Measurements from ENCODE around the gene MBOAT1. TPM values are rescaled to one million over a fixed set of nuclear protein-coding genes. Genes with fewer than 3 reads are reported as not detected.

The MBOAT1 gene
- total and polyA plus RNA-seq, 2 of the 13 experiments (the other 11 are each of a cell fraction or from before 2014, with no cell fraction given) = not detected

- no peak for TF ChIP-seq CERS6 (CRISPR knock-in tag; IDR thresholded peaks at IDR 0.05)
- no peak for TF ChIP-seq SOX13 (IDR thresholded peaks at IDR 0.05)
- no peak for TF ChIP-seq SOX13 (CRISPR knock-in tag; conservative IDR thresholded peaks at IDR 0.05 in 1 of 2, IDR thresholded peaks at IDR 0.05 in 1 of 2)
- TF ChIP-seq ZNF160 (CRISPR knock-in tag; IDR thresholded peaks at IDR 0.05) = no peak
- no peak for TF ChIP-seq ZFAT (CRISPR knock-in tag; conservative IDR thresholded peaks at IDR 0.05)
- no peak for TF ChIP-seq BCL6 (CRISPR knock-in tag; IDR thresholded peaks at IDR 0.05)
- TF ChIP-seq ZNF572 (CRISPR knock-in tag; IDR thresholded peaks at IDR 0.05) = no peak
- no peak for TF ChIP-seq ZFP36 (IDR thresholded peaks at IDR 0.05; ENCODE audit: borderline replicate concordance, low read depth, low read length, partially characterized antibody)
These were observed 17.6 kb upstream of the MBOAT1 start (continued) for GRCh38 chr6:20229881-20230280.

GRCh38 chr6:20227350-20227749 is 15.1 kb upstream of the MBOAT1 start:
- Histone ChIP-seq H3K9me3 (ENCODE audit: low read length) (no peaks in the 10 kb centered on the region), H3K4me2 (ENCODE audit: low read depth, low read length) (no peak overlapping the region), H3K27me3 (ENCODE audit: control insufficient read depth in 1 of 2, insufficient read depth in 2 of 2, low read length in 2 of 2) (no peaks in the 10 kb centered on the region), H2AFZ (ENCODE audit: low read length) (no peak overlapping the region), H3K4me1 (ENCODE audit: insufficient read depth, low read length) (no peaks in the 10 kb centered on the region), H3K9ac (ENCODE audit: insufficient read depth, low read depth, low read length) (no peak overlapping the region), H3K4me3 (replicated peaks in 1 of 3; ENCODE audit: insufficient read depth in 1 of 3, low read depth in 2 of 3, low read length in 3 of 3) (no peak overlapping the region), H3K27ac (ENCODE audit: extremely low read length, insufficient read depth, low read length) (no peak overlapping the region), H3K36me3 (replicated peaks in 1 of 2; ENCODE audit: control insufficient read depth in 1 of 2, insufficient read depth in 2 of 2, low read length in 2 of 2) (no peaks in the 10 kb centered on the region), H4K20me1 (ENCODE audit: insufficient read depth, low read length) (no peaks in the 10 kb centered on the region), H3K79me2 (ENCODE audit: insufficient read depth, low read length) (no peaks in the 10 kb centered on the region)
- DNase-seq (ENCODE audit: low spot score) (no peak), FAIRE-seq (no peak), ATAC-seq (no peak)
- POLR2A ChIA-PET = no interaction called here
- in situ Hi-C loops (cut with HindIII; ENCODE audit: extremely low pct_ligation_motif_present, low pct_unique_long_range_greater_than_20kb) (no loop called here), intact Hi-C loops (cut with micrococcal nuclease; ENCODE audit: unreplicated experiment) (no loop called here)
- BruUV-seq (replicated peaks) = no TSS peak
- CTCF ChIA-PET (ENCODE audit: low intra/inter-chr PET ratio, low total read pairs) = no interaction called here
- WGBS (ENCODE audit: low lambda C conversion rate) = 14% methylated on average over 2 of the region's 2 CpGs
- TF ChIP-seq MAFG (CRISPR knock-in tag; IDR thresholded peaks at IDR 0.05) (no peak), ZNF737 (CRISPR knock-in tag; IDR thresholded peaks at IDR 0.05; ENCODE audit: borderline replicate concordance) (no peak), ETV6 (CRISPR knock-in tag; conservative IDR thresholded peaks at IDR 0.05) (no peak), ZNF678 (CRISPR knock-in tag; IDR thresholded peaks at IDR 0.05) (no peak), POLR2G (IDR thresholded peaks at IDR 0.05; ENCODE audit: low read depth, low read length) (no peak), ZBTB49 (CRISPR knock-in tag; IDR thresholded peaks at IDR 0.05; ENCODE audit: borderline replicate concordance) (no peak), NFKBIZ (CRISPR knock-in tag; IDR thresholded peaks at IDR 0.05) (no peak), DDIT3 (CRISPR knock-in tag; IDR thresholded peaks at IDR 0.05) (no peak), SNRNP70 (IDR thresholded peaks at IDR 0.05; ENCODE audit: low read depth, low read length) (no peak), ZNF713 (CRISPR knock-in tag; IDR thresholded peaks at IDR 0.05) (no peak), SAP130 (CRISPR knock-in tag; IDR thresholded peaks at IDR 0.05; ENCODE audit: low read depth) (no peak), SOX5 (CRISPR knock-in tag; IDR thresholded peaks at IDR 0.05; ENCODE audit: borderline replicate concordance) (no peak), MNT (IDR thresholded peaks at IDR 0.05) (no peak), SMAD9 (CRISPR knock-in tag; IDR thresholded peaks at IDR 0.05) (no peak)

Measured in HepG2 (cell line).